Middle frontal gyrus (tissue), 1 donor: Measurements from ENCODE around the gene AGK.

Source experiments
- DNase-seq: peaks from one replicate; pipeline ENCODE4 v3.0.0-alpha.2; 2015; ENCODE audit warnings: low spot score; ENCODE audit errors: extremely low spot score

AGK gene

GRCh38 chr7:141702892-141703291, 151.7 kb downstream of the AGK start:
- DNase-seq: no peak

- DNase-seq: no peak
Measured at GRCh38 chr7:141704112-141704511, 152.9 kb downstream of the AGK start.

GRCh38 chr7:141704741-141705140, 153.5 kb downstream of the AGK start:
- no peak for DNase-seq
